DND-41 (cell line): ENCODE results near the gene ASIC3.

Experiments
- EZH2 ChIP-seq: IDR thresholded peaks from 3 replicates; pipeline ENCODE4 v1.6.1; 2012; ENCODE audit warnings: borderline replicate concordance, low read depth, mild to moderate bottlenecking, moderate library complexity, low read length, inconsistent platforms; ENCODE audit not compliant: severe bottlenecking
- TF ChIP-seq, protein P1 (sequence below): IDR thresholded peaks from 2 replicates; pipeline ENCODE4 v1.5.1; 2012; ENCODE audit warnings: borderline replicate concordance, low read length, moderate library complexity, mild to moderate bottlenecking; ENCODE audit not compliant: poor library complexity, severe bottlenecking; ENCODE audit errors: extremely low read depth

DNA sequence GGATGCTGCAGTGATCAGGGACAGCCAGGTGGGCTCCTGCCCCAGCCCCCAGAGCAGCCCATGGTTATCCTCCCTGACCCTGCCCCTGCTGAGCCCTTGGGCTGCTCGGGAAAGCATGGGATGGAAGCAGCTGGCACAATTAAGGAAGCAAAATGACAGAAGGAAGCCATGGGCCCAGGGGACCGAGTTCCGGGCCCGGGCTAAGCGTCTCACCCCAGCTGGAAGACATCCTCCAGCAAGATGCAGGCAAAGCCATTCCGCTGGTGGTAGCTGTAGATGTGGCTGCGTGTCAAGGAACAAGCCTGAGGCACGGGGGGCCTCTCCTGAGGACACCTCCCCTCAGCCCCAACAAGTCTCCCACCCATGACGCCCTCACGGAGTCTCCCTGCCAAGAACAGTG, 25.1 kb upstream of the ASIC3 start:
- TF ChIP-seq EZH2 = no peak
- TF ChIP-seq, protein P1, sequence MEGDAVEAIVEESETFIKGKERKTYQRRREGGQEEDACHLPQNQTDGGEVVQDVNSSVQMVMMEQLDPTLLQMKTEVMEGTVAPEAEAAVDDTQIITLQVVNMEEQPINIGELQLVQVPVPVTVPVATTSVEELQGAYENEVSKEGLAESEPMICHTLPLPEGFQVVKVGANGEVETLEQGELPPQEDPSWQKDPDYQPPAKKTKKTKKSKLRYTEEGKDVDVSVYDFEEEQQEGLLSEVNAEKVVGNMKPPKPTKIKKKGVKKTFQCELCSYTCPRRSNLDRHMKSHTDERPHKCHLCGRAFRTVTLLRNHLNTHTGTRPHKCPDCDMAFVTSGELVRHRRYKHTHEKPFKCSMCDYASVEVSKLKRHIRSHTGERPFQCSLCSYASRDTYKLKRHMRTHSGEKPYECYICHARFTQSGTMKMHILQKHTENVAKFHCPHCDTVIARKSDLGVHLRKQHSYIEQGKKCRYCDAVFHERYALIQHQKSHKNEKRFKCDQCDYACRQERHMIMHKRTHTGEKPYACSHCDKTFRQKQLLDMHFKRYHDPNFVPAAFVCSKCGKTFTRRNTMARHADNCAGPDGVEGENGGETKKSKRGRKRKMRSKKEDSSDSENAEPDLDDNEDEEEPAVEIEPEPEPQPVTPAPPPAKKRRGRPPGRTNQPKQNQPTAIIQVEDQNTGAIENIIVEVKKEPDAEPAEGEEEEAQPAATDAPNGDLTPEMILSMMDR = no peak
